ENCODE measurements around the gene DCC.

DCC gene

DNA sequence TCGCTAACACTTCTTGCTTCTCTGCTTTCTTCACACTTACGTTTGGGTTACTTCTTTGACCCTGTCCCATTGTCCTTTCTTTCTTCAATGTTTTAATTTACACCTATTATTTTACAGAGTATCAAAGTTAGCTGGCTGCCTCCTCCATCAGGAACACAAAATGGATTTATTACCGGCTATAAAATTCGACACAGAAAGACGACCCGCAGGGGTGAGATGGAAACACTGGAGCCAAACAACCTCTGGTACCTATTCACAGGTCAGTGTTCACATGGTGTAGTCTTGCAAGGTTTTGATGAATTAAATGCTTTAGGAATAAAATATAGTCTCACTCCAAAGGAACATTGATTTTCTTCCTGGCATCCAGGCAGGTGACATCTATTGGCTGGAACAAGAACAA is 965.5 kb downstream of the DCC start:
- DNase-seq: no peak
- Histone ChIP-seq H3K4me2 (ENCODE audit: low read length, poor library complexity, severe bottlenecking) (no peak overlapping the region), H3K79me1 (replicated peaks; ENCODE audit: low read length, poor library complexity, severe bottlenecking) (no peaks in the 10 kb centered on the region), H2BK15ac (ENCODE audit: low read depth, poor library complexity, severe bottlenecking) (no peak overlapping the region), H3K27ac (ENCODE audit: low read length, poor library complexity, severe bottlenecking) (no peak overlapping the region), H3K36me3 (ENCODE audit: control insufficient read depth in 1 of 2, insufficient read depth in 2 of 2, low read depth in 1 of 2, low read length in 2 of 2) (no peaks in the 10 kb centered on the region), H3K4me1 (ENCODE audit: control insufficient read depth, insufficient read depth, low read depth, low read length) (no peaks in the 10 kb centered on the region), H2AFZ (ENCODE audit: low read depth, low read length) (no peak overlapping the region), H3K18ac (ENCODE audit: low read depth in 1 of 2, low read length in 2 of 2) (no peak overlapping the region), H2BK120ac (ENCODE audit: low read depth, low read length) (no peak overlapping the region), H3K14ac (ENCODE audit: low read length in 2 of 2) (no peak overlapping the region), H3K4ac (ENCODE audit: low read depth in 1 of 2, low read length in 2 of 2) (no peak overlapping the region), H3K23ac (ENCODE audit: low read length in 2 of 2) (no peak overlapping the region), H3K9ac (ENCODE audit: low read length) (no peak overlapping the region), H2BK5ac (ENCODE audit: low read depth, low read length, poor library complexity, severe bottlenecking) (no peak overlapping the region), H2AK5ac (ENCODE audit: low read length, severe bottlenecking) (no peak overlapping the region), H2BK12ac (ENCODE audit: low read length in 2 of 2) (no peak overlapping the region), H4K91ac (ENCODE audit: low read length) (no peak overlapping the region), H3K9me3 (ENCODE audit: control insufficient read depth, low read length) (peaks cover 8% of the 10 kb centered on the region), H3K4me3 (ENCODE audit: insufficient read depth in 1 of 2, low read depth in 1 of 2, low read length in 2 of 2) (no peak overlapping the region), H3K27me3 (ENCODE audit: control insufficient read depth in 1 of 2, insufficient read depth in 1 of 2, low read length in 2 of 2) (no peaks in the 10 kb centered on the region), H4K8ac (ENCODE audit: low read length) (no peak overlapping the region)
- 80% methylated on average over 6 of the region's 6 CpGs for WGBS

DNA sequence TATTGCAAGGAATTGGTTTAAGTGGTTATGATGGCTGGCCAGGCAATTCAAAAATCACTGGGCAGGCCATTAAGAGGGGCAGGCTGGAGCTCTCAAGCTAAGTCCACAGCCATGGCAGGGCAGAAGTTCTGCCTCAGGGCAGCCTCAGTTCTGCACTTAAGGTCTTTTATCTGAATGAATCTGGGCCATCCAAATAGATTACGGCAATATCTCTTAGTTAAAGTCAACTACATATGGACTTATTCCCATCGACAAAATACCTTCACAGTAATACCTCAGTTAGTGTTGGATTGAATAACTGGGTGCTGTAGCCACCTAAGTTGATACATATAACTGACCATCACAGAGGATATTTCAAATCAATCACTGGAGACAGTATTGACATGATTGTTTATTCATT is 979.6 kb downstream of the DCC start:
- WGBS: no CpG with 5 or more reads among the region's 2 CpGs
- Histone ChIP-seq H3K18ac (ENCODE audit: low read depth in 1 of 2, low read length in 2 of 2) (no peak overlapping the region), H4K91ac (ENCODE audit: low read length) (no peak overlapping the region), H2AFZ (ENCODE audit: low read depth, low read length) (no peak overlapping the region), H3K9me3 (ENCODE audit: control insufficient read depth, low read length) (peaks cover 6% of the 10 kb centered on the region), H3K27ac (ENCODE audit: low read length, poor library complexity, severe bottlenecking) (no peak overlapping the region), H2BK5ac (ENCODE audit: low read depth, low read length, poor library complexity, severe bottlenecking) (no peak overlapping the region), H3K4me1 (ENCODE audit: control insufficient read depth, insufficient read depth, low read depth, low read length) (no peaks in the 10 kb centered on the region), H3K4me2 (ENCODE audit: low read length, poor library complexity, severe bottlenecking) (no peak overlapping the region), H3K79me1 (replicated peaks; ENCODE audit: low read length, poor library complexity, severe bottlenecking) (no peaks in the 10 kb centered on the region), H2AK5ac (ENCODE audit: low read length, severe bottlenecking) (no peak overlapping the region), H3K4ac (ENCODE audit: low read depth in 1 of 2, low read length in 2 of 2) (no peak overlapping the region), H2BK120ac (ENCODE audit: low read depth, low read length) (no peak overlapping the region), H3K23ac (ENCODE audit: low read length in 2 of 2) (no peak overlapping the region), H3K27me3 (ENCODE audit: control insufficient read depth in 1 of 2, insufficient read depth in 1 of 2, low read length in 2 of 2) (no peaks in the 10 kb centered on the region), H4K8ac (ENCODE audit: low read length) (no peak overlapping the region), H3K14ac (ENCODE audit: low read length in 2 of 2) (no peak overlapping the region), H2BK12ac (ENCODE audit: low read length in 2 of 2) (no peak overlapping the region), H2BK15ac (ENCODE audit: low read depth, poor library complexity, severe bottlenecking) (no peak overlapping the region), H3K4me3 (ENCODE audit: insufficient read depth in 1 of 2, low read depth in 1 of 2, low read length in 2 of 2) (no peak overlapping the region), H3K9ac (ENCODE audit: low read length) (no peak overlapping the region), H3K36me3 (ENCODE audit: control insufficient read depth in 1 of 2, insufficient read depth in 2 of 2, low read depth in 1 of 2, low read length in 2 of 2) (no peaks in the 10 kb centered on the region)
- no peak for DNase-seq

DNA sequence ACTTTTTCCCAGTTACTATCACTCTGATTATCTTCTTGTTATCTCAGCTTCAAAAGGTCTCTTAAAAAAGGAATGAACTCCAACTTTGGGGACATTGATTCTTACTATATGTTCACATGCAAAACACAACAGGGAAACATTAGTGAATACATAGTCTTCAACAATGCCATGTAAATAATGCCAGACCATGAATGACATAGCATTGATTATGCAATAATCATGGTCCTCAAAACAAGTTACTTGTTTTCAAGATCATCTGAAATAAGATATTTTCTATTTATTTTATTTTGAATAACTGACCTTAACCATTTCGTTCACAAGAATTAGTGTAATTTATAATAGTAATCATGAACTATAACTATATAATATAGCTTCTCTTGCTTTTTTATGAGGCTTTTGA is 982.2 kb downstream of the DCC start:
- H2AFZ ChIP-seq (ENCODE audit: low read depth, low read length): no peak overlapping the region
- no peak overlapping the region for H2BK5ac ChIP-seq (ENCODE audit: low read depth, low read length, poor library complexity, severe bottlenecking)
- no peak overlapping the region for H4K8ac ChIP-seq (ENCODE audit: low read length)
- H3K27ac ChIP-seq (ENCODE audit: low read length, poor library complexity, severe bottlenecking): no peak overlapping the region
- no peak overlapping the region for H3K23ac ChIP-seq (ENCODE audit: low read length in 2 of 2)
- H2BK12ac ChIP-seq (ENCODE audit: low read length in 2 of 2): no peak overlapping the region
- H3K79me1 ChIP-seq (replicated peaks; ENCODE audit: low read length, poor library complexity, severe bottlenecking): no peaks in the 10 kb centered on the region
- H3K4ac ChIP-seq (ENCODE audit: low read depth in 1 of 2, low read length in 2 of 2): no peak overlapping the region
- no peak overlapping the region for H4K91ac ChIP-seq (ENCODE audit: low read length)
- H3K27me3 ChIP-seq (ENCODE audit: control insufficient read depth in 1 of 2, insufficient read depth in 1 of 2, low read length in 2 of 2): no peaks in the 10 kb centered on the region
- no peak overlapping the region for H3K14ac ChIP-seq (ENCODE audit: low read length in 2 of 2)
- H2AK5ac ChIP-seq (ENCODE audit: low read length, severe bottlenecking): no peak overlapping the region
- H3K4me3 ChIP-seq (ENCODE audit: insufficient read depth in 1 of 2, low read depth in 1 of 2, low read length in 2 of 2): no peak overlapping the region
- no peak overlapping the region for H3K4me2 ChIP-seq (ENCODE audit: low read length, poor library complexity, severe bottlenecking)
- H3K18ac ChIP-seq (ENCODE audit: low read depth in 1 of 2, low read length in 2 of 2): no peak overlapping the region
- H2BK15ac ChIP-seq (ENCODE audit: low read depth, poor library complexity, severe bottlenecking): no peak overlapping the region
- no peaks in the 10 kb centered on the region for H3K4me1 ChIP-seq (ENCODE audit: control insufficient read depth, insufficient read depth, low read depth, low read length)
- H3K9me3 ChIP-seq (ENCODE audit: control insufficient read depth, low read length): peaks cover 6% of the 10 kb centered on the region
- H2BK120ac ChIP-seq (ENCODE audit: low read depth, low read length): no peak overlapping the region
- no peaks in the 10 kb centered on the region for H3K36me3 ChIP-seq (ENCODE audit: control insufficient read depth in 1 of 2, insufficient read depth in 2 of 2, low read depth in 1 of 2, low read length in 2 of 2)
- WGBS: no CpG with 5 or more reads among the region's 1 CpG
- DNase-seq: no peak
- H3K9ac ChIP-seq (ENCODE audit: low read length): no peak overlapping the region

DNA sequence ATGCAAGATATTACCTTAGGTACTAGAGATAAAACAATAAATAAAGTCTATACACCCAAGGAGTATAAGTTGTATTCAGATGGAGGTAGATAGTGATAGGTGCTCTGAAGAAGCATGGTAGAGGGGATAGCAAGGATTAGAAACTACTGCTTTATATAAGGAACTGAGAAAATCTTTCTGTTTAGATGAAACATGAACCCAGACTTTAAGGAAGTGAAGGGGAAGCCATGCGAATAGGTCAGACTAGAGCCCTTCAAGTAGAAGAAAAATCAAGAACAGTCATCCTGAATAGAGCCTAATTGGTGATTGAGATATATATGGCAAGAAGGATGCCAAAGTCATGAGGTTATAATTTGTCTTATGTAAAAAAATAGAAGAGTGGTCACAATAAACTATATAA is 984.4 kb downstream of the DCC start:
- no peaks in the 10 kb centered on the region for H3K79me1 ChIP-seq (replicated peaks; ENCODE audit: low read length, poor library complexity, severe bottlenecking)
- H3K23ac ChIP-seq (ENCODE audit: low read length in 2 of 2): no peak overlapping the region
- H3K9me3 ChIP-seq (ENCODE audit: control insufficient read depth, low read length): peaks cover 3% of the 10 kb centered on the region
- H2BK15ac ChIP-seq (ENCODE audit: low read depth, poor library complexity, severe bottlenecking): no peak overlapping the region
- no peak overlapping the region for H2BK5ac ChIP-seq (ENCODE audit: low read depth, low read length, poor library complexity, severe bottlenecking)
- H4K91ac ChIP-seq (ENCODE audit: low read length): no peak overlapping the region
- H2AFZ ChIP-seq (ENCODE audit: low read depth, low read length): no peak overlapping the region
- no peak overlapping the region for H3K4me3 ChIP-seq (ENCODE audit: insufficient read depth in 1 of 2, low read depth in 1 of 2, low read length in 2 of 2)
- DNase-seq: no peak
- H3K27ac ChIP-seq (ENCODE audit: low read length, poor library complexity, severe bottlenecking): no peak overlapping the region
- no peak overlapping the region for H3K9ac ChIP-seq (ENCODE audit: low read length)
- no peak overlapping the region for H2BK120ac ChIP-seq (ENCODE audit: low read depth, low read length)
- no peak overlapping the region for H3K18ac ChIP-seq (ENCODE audit: low read depth in 1 of 2, low read length in 2 of 2)
- no peak overlapping the region for H3K4ac ChIP-seq (ENCODE audit: low read depth in 1 of 2, low read length in 2 of 2)
- WGBS: 83% methylated on average over 1 of the region's 1 CpG
- H2AK5ac ChIP-seq (ENCODE audit: low read length, severe bottlenecking): no peak overlapping the region
- no peak overlapping the region for H3K14ac ChIP-seq (ENCODE audit: low read length in 2 of 2)
- H4K8ac ChIP-seq (ENCODE audit: low read length): no peak overlapping the region
- H2BK12ac ChIP-seq (ENCODE audit: low read length in 2 of 2): no peak overlapping the region
- no peak overlapping the region for H3K4me2 ChIP-seq (ENCODE audit: low read length, poor library complexity, severe bottlenecking)
- no peaks in the 10 kb centered on the region for H3K4me1 ChIP-seq (ENCODE audit: control insufficient read depth, insufficient read depth, low read depth, low read length)
- no peaks in the 10 kb centered on the region for H3K36me3 ChIP-seq (ENCODE audit: control insufficient read depth in 1 of 2, insufficient read depth in 2 of 2, low read depth in 1 of 2, low read length in 2 of 2)
- no peaks in the 10 kb centered on the region for H3K27me3 ChIP-seq (ENCODE audit: control insufficient read depth in 1 of 2, insufficient read depth in 1 of 2, low read length in 2 of 2)

All from mesenchymal stem cell (in vitro differentiated cells and primary cell).